Measurements from ENCODE around the gene RABGGTA.

The RABGGTA gene

GRCh38 chr14:24283796-24284460, 12.5 kb upstream of the RABGGTA start:
- H3K9ac ChIP-seq = no peak overlapping the region
- H2AFZ ChIP-seq = no peak overlapping the region
- no peaks in the 10 kb centered on the region for H3K9me3 ChIP-seq (ENCODE audit: control insufficient read depth, low read length)
- no peaks in the 10 kb centered on the region for H3K36me3 ChIP-seq (ENCODE audit: control insufficient read depth, insufficient read depth, low read length)
- H3K4me1 ChIP-seq = no peaks in the 10 kb centered on the region
- H3K27me3 ChIP-seq (ENCODE audit: control insufficient read depth, insufficient read depth, low read length) = no peaks in the 10 kb centered on the region
- no peak overlapping the region for H3K4me2 ChIP-seq (ENCODE audit: low read length)
- TF ChIP-seq CTCF (IDR thresholded peaks at IDR 0.05) = no peak
- no peak overlapping the region for H3K4me3 ChIP-seq (ENCODE audit: low read depth, low read length)
- no peaks in the 10 kb centered on the region for H3K79me2 ChIP-seq
- no peak overlapping the region for H3K27ac ChIP-seq

- Histone ChIP-seq H3K27me3 (ENCODE audit: control insufficient read depth, insufficient read depth, low read length) (no peaks in the 10 kb centered on the region), H3K36me3 (ENCODE audit: control insufficient read depth, insufficient read depth, low read length) (no peaks in the 10 kb centered on the region), H3K27ac (no peak overlapping the region), H3K79me2 (no peaks in the 10 kb centered on the region), H3K4me2 (ENCODE audit: low read length) (no peak overlapping the region), H3K9ac (no peak overlapping the region), H2AFZ (no peak overlapping the region), H3K9me3 (ENCODE audit: control insufficient read depth, low read length) (no peaks in the 10 kb centered on the region), H3K4me3 (ENCODE audit: low read depth, low read length) (no peak overlapping the region), H3K4me1 (no peaks in the 10 kb centered on the region)
- no peak for TF ChIP-seq CTCF (IDR thresholded peaks at IDR 0.05)
These were observed 11.3 kb upstream of the RABGGTA start for GRCh38 chr14:24282736-24283135.

- H3K27ac ChIP-seq = no peak overlapping the region
- no peak for TF ChIP-seq CTCF (IDR thresholded peaks at IDR 0.05)
These were observed 10.2 kb upstream of the RABGGTA start for GRCh38 chr14:24281636-24282035.

GRCh38 chr14:24280797-24281460, 9.5 kb upstream of the RABGGTA start:
- Histone ChIP-seq H3K4me2 (ENCODE audit: low read length) (no peak overlapping the region), H3K9me3 (ENCODE audit: control insufficient read depth, low read length) (no peaks in the 10 kb centered on the region), H3K36me3 (ENCODE audit: control insufficient read depth, insufficient read depth, low read length) (no peaks in the 10 kb centered on the region), H3K9ac (no peak overlapping the region), H3K4me1 (no peaks in the 10 kb centered on the region), H3K27ac (no peak overlapping the region), H3K27me3 (ENCODE audit: control insufficient read depth, insufficient read depth, low read length) (no peaks in the 10 kb centered on the region), H2AFZ (no peak overlapping the region), H3K4me3 (ENCODE audit: low read depth, low read length) (no peak overlapping the region), H3K79me2 (no peaks in the 10 kb centered on the region)
- TF ChIP-seq CTCF (IDR thresholded peaks at IDR 0.05) = no peak

More at GRCh38 chr14:24281636-24282035, 10.2 kb upstream of the RABGGTA start:
- H3K79me2 ChIP-seq = no peaks in the 10 kb centered on the region
- H3K9me3 ChIP-seq (ENCODE audit: control insufficient read depth, low read length) = no peaks in the 10 kb centered on the region
- H3K4me2 ChIP-seq (ENCODE audit: low read length) = no peak overlapping the region
- H3K36me3 ChIP-seq (ENCODE audit: control insufficient read depth, insufficient read depth, low read length) = no peaks in the 10 kb centered on the region
- no peak overlapping the region for H2AFZ ChIP-seq
- no peaks in the 10 kb centered on the region for H3K4me1 ChIP-seq
- no peaks in the 10 kb centered on the region for H3K27me3 ChIP-seq (ENCODE audit: control insufficient read depth, insufficient read depth, low read length)
- H3K4me3 ChIP-seq (ENCODE audit: low read depth, low read length) = no peak overlapping the region
- no peak overlapping the region for H3K9ac ChIP-seq
